ENCODE results near the gene SPATS2.

GRCh38 chr12:49518914-49519573 lies 151.8 kb downstream of the SPATS2 start:
- no peak for TF ChIP-seq CTCF (conservative IDR thresholded peaks at IDR 0.05)
- TF ChIP-seq ZFX (IDR thresholded peaks at IDR 0.05), result no peak

Measured in C4-2B (cell line).